IMR-90 (cell line): ENCODE data around the gene ASTN2. TPM values are rescaled to one million over a fixed set of nuclear protein-coding genes. Genes with fewer than 3 reads are reported as not detected.

Experiments used
- ATAC-seq: fragments of 200-7000 bp; cut with Tn5 transposase; 2 replicates; pipeline ENCODE4 v1.9.1; 2020; ENCODE audit warnings: low read depth, mild to moderate bottlenecking, moderate library complexity
- BruUV-seq: library from RNA; stranded (reverse); fragments of 400-500 nt; replicated peaks from 2 replicates; lab custom pipeline; 2021; lab: Mats Ljungman, UMichigan
- CTCF ChIA-PET: fragments of 300-600 bp; formaldehyde crosslinking; extraction: SDS; loops from one replicate; lab custom pipeline; 2021; ENCODE audit warnings: antibody characterized with exemption; lab: Yijun Ruan, JAX
- POLR2A ChIA-PET: fragments of 300-600 bp; sonication (Branson Sonifier 250); formaldehyde crosslinking; loops from one replicate; lab custom pipeline; 2022; ENCODE audit warnings: antibody characterized with exemption; ENCODE audit not compliant: unreplicated experiment; lab: Charles Lee
- DNase-seq: peaks from one replicate; pipeline ENCODE4 v3.0.0; 2013
- H2AFZ ChIP-seq: replicated peaks from 2 replicates; pipeline ENCODE3; 2013; ENCODE audit warnings: low read length, mild to moderate bottlenecking; ENCODE audit not compliant: poor library complexity
- H2AK5ac ChIP-seq: 2 replicates; pipeline ENCODE4 v1.6.1; 2013; ENCODE audit warnings: low read depth, low read length, inconsistent platforms
- H2AK9ac ChIP-seq: replicated peaks from 2 replicates; pipeline ENCODE3; 2013; ENCODE audit warnings: mild to moderate bottlenecking, low read depth, low read length, moderate library complexity; ENCODE audit not compliant: poor library complexity
- H2BK120ac ChIP-seq: 2 replicates; pipeline ENCODE4 v1.6.1; 2013; ENCODE audit warnings: low read depth, low read length, inconsistent platforms
- H2BK15ac ChIP-seq: 3 replicates; pipeline ENCODE4 v1.6.1; 2013; ENCODE audit warnings: low read depth, low read length, inconsistent platforms
- H2BK20ac ChIP-seq: 2 replicates; pipeline ENCODE4 v1.6.1; 2013; ENCODE audit warnings: low read depth, mild to moderate bottlenecking, inconsistent platforms, low read length, moderate library complexity
- H2BK5ac ChIP-seq: 2 replicates; pipeline ENCODE4 v1.6.1; 2013; ENCODE audit warnings: mild to moderate bottlenecking, low read depth, low read length, inconsistent platforms; ENCODE audit not compliant: poor library complexity, severe bottlenecking
- H3K14ac ChIP-seq: replicated peaks from 2 replicates; pipeline ENCODE4 v1.6.1; 2013; ENCODE audit warnings: low read depth, low read length, inconsistent platforms
- H3K18ac ChIP-seq: 2 replicates; pipeline ENCODE4 v1.6.1; 2013; ENCODE audit warnings: low read depth, low read length, control low read depth
- H3K23ac ChIP-seq: 2 replicates; pipeline ENCODE4 v1.6.1; 2013; ENCODE audit warnings: low read depth, low read length, inconsistent platforms
- H3K27ac ChIP-seq: 2 replicates; pipeline ENCODE4 v1.5.1; 2013; ENCODE audit warnings: mild to moderate bottlenecking, control low read depth, low read length; ENCODE audit not compliant: insufficient read depth
- H3K27me3 ChIP-seq: 2 replicates; pipeline ENCODE4 v1.6.1; 2013; ENCODE audit warnings: low read length; ENCODE audit not compliant: control insufficient read depth, insufficient read depth
- H3K36me3 ChIP-seq: 2 replicates; pipeline ENCODE4 v1.6.1; 2013; ENCODE audit warnings: low read length, mixed read lengths; ENCODE audit not compliant: control insufficient read depth, insufficient read depth
- H3K4ac ChIP-seq: 2 replicates; pipeline ENCODE4 v1.6.1; 2013; ENCODE audit warnings: low read depth, low read length, inconsistent platforms
- H3K4me1 ChIP-seq: 2 replicates; pipeline ENCODE4 v1.6.1; 2013; ENCODE audit warnings: low read length, mixed read lengths; ENCODE audit not compliant: control insufficient read depth, insufficient read depth
- H3K4me2 ChIP-seq: 2 replicates; pipeline ENCODE4 v1.6.1; 2013; ENCODE audit warnings: low read depth, mild to moderate bottlenecking, control low read depth, low read length, moderate library complexity
- H3K4me3 ChIP-seq: 2 replicates; pipeline ENCODE4 v1.5.1; 2013; ENCODE audit warnings: low read depth, mild to moderate bottlenecking, control low read depth, low read length, moderate library complexity; ENCODE audit not compliant: insufficient read depth
- H3K56ac ChIP-seq: 2 replicates; pipeline ENCODE4 v1.6.1; 2013; ENCODE audit warnings: low read length, inconsistent platforms; ENCODE audit not compliant: insufficient read depth; ENCODE audit errors: extremely low read depth
- H3K79me1 ChIP-seq, 2 experiments: 2 replicates each; pipeline ENCODE4 v1.6.1; 2013; ENCODE audit warnings: low read length in 2 of 2, inconsistent platforms in 1 of 2, low read depth in 1 of 2
- H3K9ac ChIP-seq: 2 replicates; pipeline ENCODE4 v1.6.1; 2013; ENCODE audit warnings: low read depth, low read length, control low read depth
- H3K9me1 ChIP-seq: 2 replicates; pipeline ENCODE4 v1.6.1; 2013; ENCODE audit warnings: low read length, inconsistent platforms; ENCODE audit not compliant: insufficient read depth
- H3K9me3 ChIP-seq: 2 replicates; pipeline ENCODE4 v1.6.1; 2013; ENCODE audit warnings: low read length; ENCODE audit not compliant: control insufficient read depth, insufficient read depth
- H4K20me1 ChIP-seq: 2 replicates; pipeline ENCODE4 v1.6.1; 2013; ENCODE audit warnings: low read length, inconsistent platforms; ENCODE audit not compliant: insufficient read depth
- H4K5ac ChIP-seq: 2 replicates; pipeline ENCODE4 v1.6.1; 2013; ENCODE audit warnings: mild to moderate bottlenecking, low read depth, low read length, control low read depth
- H4K8ac ChIP-seq, 2 experiments: 2 replicates each; pipeline ENCODE4 v1.6.1; 2013; ENCODE audit warnings: low read depth in 2 of 2, low read length in 2 of 2, control low read depth in 1 of 2, inconsistent platforms in 1 of 2
- H4K91ac ChIP-seq: 2 replicates; pipeline ENCODE4 v1.6.1; 2013; ENCODE audit warnings: low read depth, low read length, inconsistent platforms; ENCODE audit not compliant: insufficient read depth
- BHLHE40 ChIP-seq: fragments of 150-350 bp; IDR thresholded peaks from 2 replicates; pipeline ENCODE4 v1.6.1; 2016; ENCODE audit warnings: mild to moderate bottlenecking, low read depth, low read length
- CTCF ChIP-seq: conservative IDR thresholded peaks from 2 replicates; pipeline ENCODE4 v1.5.1; 2012; ENCODE audit warnings: mild to moderate bottlenecking, low read depth, low read length, improper control_type of control experiment
- FOS ChIP-seq: fragments of 150-350 bp; IDR thresholded peaks from 2 replicates; pipeline ENCODE4 v1.6.1; 2016; ENCODE audit warnings: low read depth, low read length
- RCOR1 ChIP-seq: IDR thresholded peaks from 2 replicates; pipeline ENCODE4 v1.6.1; 2012; ENCODE audit warnings: mild to moderate bottlenecking, low read length, improper control_type of control experiment; ENCODE audit not compliant: insufficient replicate concordance
- WGBS, 2 experiments: methylation state at CpG; one replicate each; pipeline versions ENCODE4 v1.1.5 to v1.1.7; 2013; ENCODE audit warnings: missing lambda C conversion rate in 2 of 2; ENCODE audit not compliant: insufficient read length in 1 of 2; ENCODE audit errors: extremely low coverage in 2 of 2; 5-methylcytosine and 5-hydroxymethylcytosine counted together
- dilution Hi-C: fragments of 300-500 bp; cut with HindIII; formaldehyde crosslinking; loops from one replicate; pipeline ENCODE4 v1.14.3; 2018; ENCODE audit warnings: low sequenced_read_pairs; ENCODE audit not compliant: unreplicated experiment
- in situ Hi-C: fragments of 300-500 bp; cut with MboI; formaldehyde crosslinking; loops from 3 replicates; pipeline ENCODE4 v1.14.3; 2019; ENCODE audit warnings: low sequenced_read_pairs, inconsistent platforms, mixed read lengths
- intact Hi-C: fragments of 100-400 bp; cut with micrococcal nuclease; formaldehyde crosslinking; loops from 2 replicates; pipeline ENCODE4 v1.10.0; 2022
- polyA plus RNA-seq, 3 experiments: library from polyadenylated mRNA; depleted of rRNA; stranded (reverse); fragments of >200 nt; gene quantifications; 2 replicates each; pipeline ENCODE4 v1.2.3, GENCODE V29; 2012; ENCODE audit warnings: low replicate concordance in 1 of 3
- total RNA-seq: library from RNA; depleted of rRNA; stranded (reverse); fragments of >200 nt; gene quantifications from 2 replicates; pipeline ENCODE4 v1.2.3, GENCODE V29; 2012
- TF ChIP-seq, protein P1 (sequence below): fragments of 150-350 bp; IDR thresholded peaks from 2 replicates; pipeline ENCODE4 v1.6.1; 2017; ENCODE audit warnings: mild to moderate bottlenecking, antibody characterized with exemption, low read length, low read depth

ASTN2 gene
- total and polyA plus RNA-seq, 2 of the 4 experiments (the other 2 are of a cell fraction): 3.8 to 6.8 TPM

- no peak overlapping the region for H4K91ac ChIP-seq
- WGBS, 2 experiments: no CpG with 5 or more reads among the region's 3 CpGs
- no peak for DNase-seq
- no peaks in the 10 kb centered on the region for H3K4me1 ChIP-seq
- H4K8ac ChIP-seq: no peak overlapping the region
- no peaks in the 10 kb centered on the region for H3K79me1 ChIP-seq
- BruUV-seq: no TSS peak
- dilution Hi-C loops (no loop called here), intact Hi-C loops (no loop called here), in situ Hi-C loops (no loop called here)
- no peak overlapping the region for H2BK5ac ChIP-seq
- no peaks in the 10 kb centered on the region for H3K27me3 ChIP-seq
- H3K18ac ChIP-seq: no peak overlapping the region
- no peak overlapping the region for H3K27ac ChIP-seq
- peaks cover 14% of the 10 kb centered on the region; the same call in 1 of the 2 replicates for H3K9me3 ChIP-seq
- no peak overlapping the region for H2AK5ac ChIP-seq
- H3K4me2 ChIP-seq: no peak overlapping the region
- POLR2A ChIA-PET: no interaction called here
- no peak overlapping the region for H2AK9ac ChIP-seq
- no peak for ATAC-seq
- H2BK15ac ChIP-seq: no peak overlapping the region
- H3K14ac ChIP-seq: no peak overlapping the region
- no peaks in the 10 kb centered on the region for H3K36me3 ChIP-seq
- H3K9ac ChIP-seq: no peak overlapping the region
- no peak overlapping the region for H2BK20ac ChIP-seq
- H3K9me1 ChIP-seq: no peaks in the 10 kb centered on the region
- H4K5ac ChIP-seq: no peak overlapping the region
- no peak overlapping the region for H3K23ac ChIP-seq
- H3K56ac ChIP-seq: no peak overlapping the region
- CTCF ChIA-PET: no interaction called here
- no peak overlapping the region for H2BK120ac ChIP-seq
- H3K4me3 ChIP-seq: no peak overlapping the region
- no peak overlapping the region for H3K4ac ChIP-seq
- TF ChIP-seq BHLHE40 (no peak), CTCF (no peak), RCOR1 (no peak), FOS (no peak)
- TF ChIP-seq, protein P1, sequence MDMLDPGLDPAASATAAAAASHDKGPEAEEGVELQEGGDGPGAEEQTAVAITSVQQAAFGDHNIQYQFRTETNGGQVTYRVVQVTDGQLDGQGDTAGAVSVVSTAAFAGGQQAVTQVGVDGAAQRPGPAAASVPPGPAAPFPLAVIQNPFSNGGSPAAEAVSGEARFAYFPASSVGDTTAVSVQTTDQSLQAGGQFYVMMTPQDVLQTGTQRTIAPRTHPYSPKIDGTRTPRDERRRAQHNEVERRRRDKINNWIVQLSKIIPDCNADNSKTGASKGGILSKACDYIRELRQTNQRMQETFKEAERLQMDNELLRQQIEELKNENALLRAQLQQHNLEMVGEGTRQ: no peak
- no peak overlapping the region for H2AFZ ChIP-seq
- no peaks in the 10 kb centered on the region for H4K20me1 ChIP-seq
These were observed 45.9 kb upstream of the ASTN2 start for GRCh38 chr9:117460743-117461142.
